ENCODE measurements around the gene MAML2.

The MAML2 gene

GRCh38 chr11:96234866-96235441 is 108.0 kb downstream of the MAML2 start:
- Histone ChIP-seq H3K9ac (ENCODE audit: low read depth, low read length) (no peak overlapping the region), H3K4me1 (ENCODE audit: control insufficient read depth, insufficient read depth, low read length) (peaks cover 20% of the 10 kb centered on the region), H3K4me3 (ENCODE audit: low read depth, low read length) (no peak overlapping the region), H3K27me3 (ENCODE audit: control insufficient read depth, insufficient read depth, low read length) (no peaks in the 10 kb centered on the region), H3K9me3 (ENCODE audit: control insufficient read depth, insufficient read depth, low read length) (no peaks in the 10 kb centered on the region), H3K36me3 (ENCODE audit: control insufficient read depth, insufficient read depth, low read length) (no peaks in the 10 kb centered on the region), H3K27ac (ENCODE audit: low read depth, low read length) (no peak overlapping the region)

- no peaks in the 10 kb centered on the region for H3K36me3 ChIP-seq (ENCODE audit: control insufficient read depth, insufficient read depth, low read length)
- peaks cover 8% of the 10 kb centered on the region; the same call in 1 of the 2 replicates for H3K4me1 ChIP-seq (ENCODE audit: control insufficient read depth, insufficient read depth, low read length)
- no peak overlapping the region for H3K9ac ChIP-seq (ENCODE audit: low read depth, low read length)
- no peak overlapping the region for H3K27ac ChIP-seq (ENCODE audit: low read depth, low read length)
- no peak overlapping the region for H3K4me3 ChIP-seq (ENCODE audit: low read depth, low read length)
- H3K9me3 ChIP-seq (ENCODE audit: control insufficient read depth, insufficient read depth, low read length), result no peaks in the 10 kb centered on the region
- H3K27me3 ChIP-seq (ENCODE audit: control insufficient read depth, insufficient read depth, low read length), result no peaks in the 10 kb centered on the region
These were observed 110.9 kb downstream of the MAML2 start for GRCh38 chr11:96232132-96232531.

- H3K9ac ChIP-seq (ENCODE audit: low read depth, low read length), result no peak overlapping the region
- H3K4me1 ChIP-seq (ENCODE audit: control insufficient read depth, insufficient read depth, low read length), result no peaks in the 10 kb centered on the region; the same call in 1 of the 2 replicates
- no peaks in the 10 kb centered on the region for H3K9me3 ChIP-seq (ENCODE audit: control insufficient read depth, insufficient read depth, low read length)
- no peak overlapping the region for H3K4me3 ChIP-seq (ENCODE audit: low read depth, low read length)
- no peaks in the 10 kb centered on the region for H3K27me3 ChIP-seq (ENCODE audit: control insufficient read depth, insufficient read depth, low read length)
- H3K36me3 ChIP-seq (ENCODE audit: control insufficient read depth, insufficient read depth, low read length), result no peaks in the 10 kb centered on the region
- no peak overlapping the region for H3K27ac ChIP-seq (ENCODE audit: low read depth, low read length)
These were observed 112.3 kb downstream of the MAML2 start for GRCh38 chr11:96230686-96231085.

GRCh38 chr11:96229354-96229977 is 113.5 kb downstream of the MAML2 start:
- H3K9me3 ChIP-seq (ENCODE audit: control insufficient read depth, insufficient read depth, low read length), result no peaks in the 10 kb centered on the region
- no peak overlapping the region for H3K4me3 ChIP-seq (ENCODE audit: low read depth, low read length)
- no peaks in the 10 kb centered on the region for H3K36me3 ChIP-seq (ENCODE audit: control insufficient read depth, insufficient read depth, low read length)
- no peaks in the 10 kb centered on the region for H3K27me3 ChIP-seq (ENCODE audit: control insufficient read depth, insufficient read depth, low read length)
- no peaks in the 10 kb centered on the region; the same call in 1 of the 2 replicates for H3K4me1 ChIP-seq (ENCODE audit: control insufficient read depth, insufficient read depth, low read length)
- H3K9ac ChIP-seq (ENCODE audit: low read depth, low read length), result no peak overlapping the region
- no peak overlapping the region for H3K27ac ChIP-seq (ENCODE audit: low read depth, low read length)

- H3K27me3 ChIP-seq (ENCODE audit: control insufficient read depth, insufficient read depth, low read length), result no peaks in the 10 kb centered on the region
- H3K27ac ChIP-seq (ENCODE audit: low read depth, low read length), result no peak overlapping the region
- no peaks in the 10 kb centered on the region; the same call in 1 of the 2 replicates for H3K4me1 ChIP-seq (ENCODE audit: control insufficient read depth, insufficient read depth, low read length)
- H3K4me3 ChIP-seq (ENCODE audit: low read depth, low read length), result no peak overlapping the region
- no peaks in the 10 kb centered on the region for H3K9me3 ChIP-seq (ENCODE audit: control insufficient read depth, insufficient read depth, low read length)
- H3K9ac ChIP-seq (ENCODE audit: low read depth, low read length), result no peak overlapping the region
- no peaks in the 10 kb centered on the region for H3K36me3 ChIP-seq (ENCODE audit: control insufficient read depth, insufficient read depth, low read length)
These were observed 114.1 kb downstream of the MAML2 start for GRCh38 chr11:96228910-96229309.

GRCh38 chr11:96228473-96228891 is 114.5 kb downstream of the MAML2 start:
- Histone ChIP-seq H3K27ac (ENCODE audit: low read depth, low read length) (no peak overlapping the region), H3K9ac (ENCODE audit: low read depth, low read length) (no peak overlapping the region)

GRCh38 chr11:96227244-96227643 is 115.8 kb downstream of the MAML2 start:
- H3K36me3 ChIP-seq (ENCODE audit: control insufficient read depth, insufficient read depth, low read length), result no peaks in the 10 kb centered on the region
- H3K27me3 ChIP-seq (ENCODE audit: control insufficient read depth, insufficient read depth, low read length), result no peaks in the 10 kb centered on the region
- H3K9ac ChIP-seq (ENCODE audit: low read depth, low read length), result no peak overlapping the region
- H3K27ac ChIP-seq (ENCODE audit: low read depth, low read length), result no peak overlapping the region
- H3K4me1 ChIP-seq (ENCODE audit: control insufficient read depth, insufficient read depth, low read length), result no peaks in the 10 kb centered on the region; the same call in 1 of the 2 replicates
- H3K9me3 ChIP-seq (ENCODE audit: control insufficient read depth, insufficient read depth, low read length), result no peaks in the 10 kb centered on the region
- H3K4me3 ChIP-seq (ENCODE audit: low read depth, low read length), result no peak overlapping the region

More at GRCh38 chr11:96228473-96228891, 114.5 kb downstream of the MAML2 start:
- Histone ChIP-seq H3K36me3 (ENCODE audit: control insufficient read depth, insufficient read depth, low read length) (no peaks in the 10 kb centered on the region), H3K27me3 (ENCODE audit: control insufficient read depth, insufficient read depth, low read length) (no peaks in the 10 kb centered on the region), H3K9me3 (ENCODE audit: control insufficient read depth, insufficient read depth, low read length) (no peaks in the 10 kb centered on the region), H3K4me1 (ENCODE audit: control insufficient read depth, insufficient read depth, low read length) (no peaks in the 10 kb centered on the region; the same call in 1 of the 2 replicates), H3K4me3 (ENCODE audit: low read depth, low read length) (no peak overlapping the region)

- Histone ChIP-seq H3K9ac (ENCODE audit: low read depth, low read length) (no peak overlapping the region), H3K27ac (ENCODE audit: low read depth, low read length) (no peak overlapping the region), H3K36me3 (ENCODE audit: control insufficient read depth, insufficient read depth, low read length) (no peaks in the 10 kb centered on the region), H3K4me1 (ENCODE audit: control insufficient read depth, insufficient read depth, low read length) (peaks cover 7% of the 10 kb centered on the region), H3K27me3 (ENCODE audit: control insufficient read depth, insufficient read depth, low read length) (no peaks in the 10 kb centered on the region), H3K9me3 (ENCODE audit: control insufficient read depth, insufficient read depth, low read length) (no peaks in the 10 kb centered on the region), H3K4me3 (ENCODE audit: low read depth, low read length) (no peak overlapping the region)
These were observed 119.9 kb downstream of the MAML2 start for GRCh38 chr11:96223083-96223482.

- Histone ChIP-seq H3K4me1 (ENCODE audit: control insufficient read depth, insufficient read depth, low read length) (peaks cover 7% of the 10 kb centered on the region), H3K9me3 (ENCODE audit: control insufficient read depth, insufficient read depth, low read length) (no peaks in the 10 kb centered on the region), H3K27ac (ENCODE audit: low read depth, low read length) (no peak overlapping the region), H3K9ac (ENCODE audit: low read depth, low read length) (no peak overlapping the region), H3K36me3 (ENCODE audit: control insufficient read depth, insufficient read depth, low read length) (no peaks in the 10 kb centered on the region), H3K27me3 (ENCODE audit: control insufficient read depth, insufficient read depth, low read length) (no peaks in the 10 kb centered on the region), H3K4me3 (ENCODE audit: low read depth, low read length) (no peak overlapping the region)
These were observed 120.9 kb downstream of the MAML2 start for GRCh38 chr11:96222102-96222501.

- Histone ChIP-seq H3K27ac (ENCODE audit: low read depth, low read length) (no peak overlapping the region), H3K9me3 (ENCODE audit: control insufficient read depth, insufficient read depth, low read length) (no peaks in the 10 kb centered on the region), H3K36me3 (ENCODE audit: control insufficient read depth, insufficient read depth, low read length) (no peaks in the 10 kb centered on the region), H3K4me3 (ENCODE audit: low read depth, low read length) (no peak overlapping the region), H3K27me3 (ENCODE audit: control insufficient read depth, insufficient read depth, low read length) (no peaks in the 10 kb centered on the region), H3K4me1 (ENCODE audit: control insufficient read depth, insufficient read depth, low read length) (peaks cover 7% of the 10 kb centered on the region), H3K9ac (ENCODE audit: low read depth, low read length) (no peak overlapping the region)
These were observed 121.5 kb downstream of the MAML2 start for GRCh38 chr11:96221244-96222070.

Measured in HUES48 (cell line).